Activated CD4-positive, alpha-beta T cell treated with anti-CD3 and anti-CD28 coated beads, Interleukin-2, amount 50 U/mL, for 24 hours (primary cell): ENCODE results near the gene ZEB1.
"Not testable (repeated sequence)": the region's sequence is repeated elsewhere in the genome, so short reads cannot be mapped to it uniquely, and the experiment has no call there.

Experiments
- DNase-seq, 2 donors: peaks; one replicate each; pipeline ENCODE4 v3.0.0-alpha.2; 2020; ENCODE audit warnings: low read depth in 1 of 2, low spot score in 1 of 2

ZEB1 gene

DNA sequence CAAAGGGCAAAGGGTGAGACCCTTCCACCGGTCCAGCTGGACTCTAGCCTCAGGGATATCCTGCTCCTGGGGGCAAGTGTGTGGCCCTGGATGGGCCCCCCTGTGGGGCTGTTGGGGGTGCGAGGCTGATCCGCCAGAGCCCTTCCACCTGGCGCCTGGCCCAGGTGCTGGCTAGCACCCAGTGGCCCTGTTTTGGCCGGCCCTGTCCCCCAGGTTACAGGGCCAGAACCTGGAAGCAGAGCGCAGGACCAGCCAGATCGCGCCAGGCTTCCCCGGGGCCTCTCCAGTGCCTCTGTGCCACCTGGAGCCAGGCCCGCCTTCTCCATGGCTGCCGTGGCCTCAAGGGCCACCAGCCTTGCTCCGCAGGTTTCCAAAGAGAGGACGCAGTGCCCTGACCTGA lies 45.2 kb downstream of the ZEB1 start:
- DNase-seq: not testable (repeated sequence)

DNA sequence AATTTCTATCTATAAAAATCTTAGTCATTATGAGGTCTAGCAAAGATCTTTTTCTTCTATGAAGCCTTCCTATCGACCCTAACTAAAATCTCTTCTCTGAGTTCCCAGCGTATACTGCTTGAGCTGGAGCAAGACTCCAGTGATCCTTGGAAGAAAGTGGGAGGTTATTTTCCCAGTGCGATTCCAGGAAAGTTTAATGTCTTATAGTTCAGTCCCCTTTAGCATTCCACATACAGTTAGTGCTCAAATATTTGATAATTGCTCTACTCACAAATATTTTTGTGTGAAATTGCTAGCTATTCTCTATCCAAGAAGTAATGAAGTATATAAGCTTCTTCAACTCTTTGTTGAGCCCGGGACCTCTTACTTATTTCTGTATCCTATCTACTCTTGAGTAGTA lies 47.7 kb downstream of the ZEB1 start:
- no peak for DNase-seq

DNA sequence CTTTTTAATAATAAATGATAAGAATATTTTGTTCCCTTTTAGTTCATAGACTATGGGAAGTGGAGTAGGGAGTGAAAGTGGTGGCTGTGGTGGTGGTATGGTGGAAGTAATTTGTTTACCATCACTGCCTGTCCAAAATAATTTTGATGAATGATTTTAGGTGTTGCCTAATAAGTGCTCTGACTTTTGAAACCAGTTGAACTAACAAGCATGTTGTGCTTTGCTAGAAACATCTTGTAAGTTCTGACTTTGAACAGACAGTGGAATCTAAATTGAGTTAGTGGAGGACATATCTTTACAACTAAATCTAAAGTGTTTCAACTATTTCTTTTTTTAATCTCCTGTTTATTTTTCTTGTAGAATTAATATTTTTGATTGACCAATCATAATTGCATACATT lies 49.7 kb downstream of the ZEB1 start:
- DNase-seq: no peak

- no peak for DNase-seq
Observed at GRCh38 chr10:31372439-31372838, 53.4 kb downstream of the ZEB1 start.

GRCh38 chr10:31374146-31374696 lies 55.2 kb downstream of the ZEB1 start:
- DNase-seq: no peak

GRCh38 chr10:31381171-31381570 lies 62.2 kb downstream of the ZEB1 start:
- DNase-seq: no peak

GRCh38 chr10:31381766-31382316 lies 62.8 kb downstream of the ZEB1 start:
- no peak for DNase-seq

- DNase-seq: no peak
Observed at GRCh38 chr10:31383810-31384588, 65.0 kb downstream of the ZEB1 start.

- DNase-seq: no peak
Observed at GRCh38 chr10:31384589-31384949, 65.6 kb downstream of the ZEB1 start.

DNA sequence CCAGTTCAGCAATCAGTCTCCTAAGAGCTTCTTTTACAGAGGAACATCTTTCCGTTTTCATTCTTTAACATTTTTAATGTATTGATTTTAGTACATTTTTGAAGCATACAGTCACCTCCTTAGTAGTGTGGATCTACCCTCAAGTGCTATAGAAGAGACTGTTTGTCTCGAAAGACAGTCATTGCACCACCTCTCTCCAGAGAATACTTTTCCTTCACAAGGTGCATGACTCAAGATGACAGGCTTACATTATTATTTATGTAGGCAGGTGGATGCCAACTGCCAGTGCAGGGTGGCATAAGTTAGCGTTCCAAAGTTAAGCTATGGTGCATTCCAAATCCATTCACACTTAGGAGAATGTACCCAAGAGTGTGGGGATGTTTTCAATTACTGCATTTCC lies 71.8 kb downstream of the ZEB1 start:
- DNase-seq: no peak

- no peak for DNase-seq
Observed at GRCh38 chr10:31393844-31394243, 74.8 kb downstream of the ZEB1 start.

GRCh38 chr10:31395695-31396094 lies 76.7 kb downstream of the ZEB1 start:
- DNase-seq: no peak

DNA sequence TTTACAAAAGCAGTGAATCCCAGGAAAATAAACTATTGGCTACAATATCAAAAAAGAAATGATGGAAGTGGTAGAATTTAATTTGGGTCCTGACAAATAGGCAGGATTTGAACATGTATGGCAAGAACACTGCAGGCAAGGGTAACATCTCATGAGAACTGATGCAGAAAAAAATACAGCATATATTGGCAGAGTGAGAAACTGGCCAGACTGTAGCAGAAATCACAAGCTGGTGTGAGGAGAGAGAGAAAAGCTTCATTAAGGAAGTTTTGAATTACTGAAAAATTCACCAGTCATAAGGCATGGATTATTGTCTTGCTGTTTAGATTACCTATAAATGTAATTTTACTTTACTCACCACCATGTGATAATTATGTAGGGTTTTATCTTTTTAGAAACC lies 77.4 kb downstream of the ZEB1 start:
- DNase-seq: no peak

- no peak for DNase-seq
Observed at GRCh38 chr10:31397852-31398251, 78.8 kb downstream of the ZEB1 start.

- DNase-seq: no peak
Observed at GRCh38 chr10:31399171-31399570, 80.2 kb downstream of the ZEB1 start.

- no peak for DNase-seq
Observed at GRCh38 chr10:31399631-31400030, 80.6 kb downstream of the ZEB1 start.

DNA sequence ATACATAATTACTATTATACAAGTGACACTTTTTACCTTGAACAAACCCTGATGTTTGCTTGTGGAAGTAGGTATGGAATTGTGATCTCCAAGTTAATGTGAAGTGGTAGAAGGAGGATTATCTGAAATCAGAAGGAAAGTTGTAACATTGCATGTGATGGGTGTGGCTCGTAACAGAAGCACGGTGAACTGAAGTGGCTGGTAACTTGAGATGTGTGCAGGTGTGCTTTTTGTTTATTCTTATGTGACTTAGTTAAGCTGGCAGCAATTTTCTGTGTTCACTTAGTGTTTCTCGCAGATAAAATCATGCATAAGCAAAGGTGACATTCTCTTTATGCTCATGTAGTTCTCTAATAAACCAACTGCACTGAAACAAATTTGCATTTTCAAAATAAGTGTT lies 82.3 kb downstream of the ZEB1 start:
- no peak for DNase-seq

- DNase-seq: no peak
Observed at GRCh38 chr10:31404640-31405039, 85.6 kb downstream of the ZEB1 start.

- DNase-seq: not testable (repeated sequence)
Observed at GRCh38 chr10:31405829-31406228, 86.8 kb downstream of the ZEB1 start.

DNA sequence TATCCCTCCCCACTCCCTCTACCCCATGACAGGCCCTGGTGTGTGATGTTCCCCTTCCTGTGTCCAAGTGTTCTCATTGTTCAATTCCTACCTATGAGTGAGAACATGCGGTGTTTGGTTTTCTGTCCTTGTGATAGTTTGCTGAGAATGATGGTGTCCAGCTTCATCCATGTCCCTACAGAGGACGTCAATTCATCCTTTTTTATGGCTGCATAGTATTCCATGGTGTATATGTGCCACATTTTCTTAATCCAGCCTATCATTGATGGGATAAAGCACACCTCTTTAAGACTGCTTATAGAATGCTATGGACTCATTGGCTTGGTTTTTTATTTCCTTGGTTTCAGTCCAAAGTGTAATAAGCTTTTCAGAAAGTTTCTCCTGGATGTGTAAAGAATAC lies 93.4 kb downstream of the ZEB1 start:
- DNase-seq: not testable (repeated sequence)

- no peak for DNase-seq
Observed at GRCh38 chr10:31413325-31413724, 94.3 kb downstream of the ZEB1 start.

- DNase-seq: no peak
Observed at GRCh38 chr10:31418481-31418880, 99.5 kb downstream of the ZEB1 start.
